SHP77 (cell line): Measurements from ENCODE around the gene SATB2.

Experiments
- DNase-seq, 2 experiments: peaks; one replicate each; lab custom pipeline; 2025; lab: John Stamatoyannopoulos, UW

SATB2 gene

DNA sequence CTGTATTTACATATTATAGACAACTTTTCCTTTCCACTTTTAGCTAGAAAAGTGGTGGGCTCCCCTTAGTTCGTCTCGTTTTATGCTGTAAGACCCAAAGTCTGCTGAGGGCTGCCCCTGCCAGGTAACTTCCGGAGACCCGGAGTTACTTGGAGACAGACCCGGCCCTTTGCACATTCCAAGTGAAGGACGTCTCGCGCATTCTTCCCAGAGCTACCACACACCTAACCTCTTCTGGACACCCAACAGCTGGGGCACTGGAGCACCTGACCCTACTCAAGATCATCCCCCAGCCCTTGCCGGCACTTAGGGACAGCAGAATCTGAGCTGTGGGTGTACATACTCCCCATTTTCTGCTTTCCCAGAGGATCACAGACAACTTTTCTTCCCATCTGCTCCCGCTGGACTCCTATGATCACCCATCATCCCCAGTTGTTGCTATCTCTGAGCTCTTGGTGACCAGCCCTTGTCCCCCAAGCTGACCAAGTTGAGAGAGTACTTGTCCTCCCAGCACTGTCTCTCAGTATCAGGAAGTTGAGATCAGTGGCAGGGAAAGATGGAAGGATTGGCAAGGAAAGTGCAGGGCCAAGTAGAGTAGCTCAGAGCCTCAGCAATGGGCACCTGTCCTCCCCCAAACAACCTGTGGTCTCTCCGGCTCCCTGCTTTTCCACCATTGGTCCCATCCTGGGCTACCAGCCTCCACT lies 8.4 kb upstream of the SATB2 start:
- no peak for DNase-seq

DNA sequence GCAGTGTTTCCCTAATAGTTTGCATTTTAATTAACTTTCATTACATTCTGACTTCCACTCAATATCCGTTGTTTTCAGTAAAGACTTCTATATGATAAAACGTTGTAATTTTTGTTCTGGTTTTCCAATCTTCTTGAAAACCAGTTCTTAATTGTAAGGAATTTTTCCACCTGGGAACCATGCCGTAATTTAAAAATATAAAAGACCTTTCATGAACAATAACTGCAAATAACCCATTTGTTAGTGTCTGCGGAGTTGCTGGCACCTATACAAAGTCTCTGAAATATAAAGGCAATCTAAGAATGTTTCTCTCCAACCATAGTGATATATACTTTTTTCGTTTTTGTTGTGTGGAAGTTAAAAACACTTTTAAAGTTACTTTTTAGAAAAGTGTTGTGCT lies 7.7 kb upstream of the SATB2 start:
- DNase-seq: no peak

DNA sequence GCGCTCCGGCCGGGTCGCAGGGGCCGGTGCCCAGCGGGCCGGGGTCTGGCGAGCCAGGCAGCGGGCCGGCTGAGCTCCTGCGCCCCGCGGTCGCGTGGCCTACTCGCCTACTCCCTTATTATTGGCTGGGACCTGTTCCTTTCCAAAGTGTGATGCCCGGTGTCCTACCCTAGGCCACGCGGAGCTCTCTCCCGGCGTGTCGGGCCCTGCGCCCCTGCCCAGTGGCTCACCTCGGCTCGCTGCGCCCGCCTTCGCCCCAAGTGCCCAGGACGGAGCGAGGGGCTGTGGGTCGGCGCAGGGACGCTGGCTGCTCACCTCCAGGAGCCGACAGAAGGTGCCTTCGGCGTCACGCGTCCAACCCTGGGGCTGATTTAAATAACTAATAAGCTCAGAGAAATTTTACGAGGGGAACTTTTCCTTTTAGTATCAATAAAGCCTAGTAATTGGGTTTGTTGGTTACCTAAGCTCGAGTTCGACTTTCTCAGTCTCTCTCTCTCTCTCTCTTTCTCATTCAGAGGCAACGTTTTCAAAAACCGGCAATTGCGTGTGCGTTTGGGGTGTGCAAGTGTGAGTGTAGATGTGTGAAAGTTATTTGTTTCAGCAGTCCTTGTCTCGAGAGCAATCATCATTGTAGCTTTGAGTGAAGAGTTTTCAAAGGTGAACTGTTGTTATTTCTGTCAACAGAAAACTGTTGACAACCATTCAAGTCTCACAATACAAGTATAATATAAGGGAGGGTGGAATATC lies 7.0 kb upstream of the SATB2 start:
- no peak for DNase-seq

DNA sequence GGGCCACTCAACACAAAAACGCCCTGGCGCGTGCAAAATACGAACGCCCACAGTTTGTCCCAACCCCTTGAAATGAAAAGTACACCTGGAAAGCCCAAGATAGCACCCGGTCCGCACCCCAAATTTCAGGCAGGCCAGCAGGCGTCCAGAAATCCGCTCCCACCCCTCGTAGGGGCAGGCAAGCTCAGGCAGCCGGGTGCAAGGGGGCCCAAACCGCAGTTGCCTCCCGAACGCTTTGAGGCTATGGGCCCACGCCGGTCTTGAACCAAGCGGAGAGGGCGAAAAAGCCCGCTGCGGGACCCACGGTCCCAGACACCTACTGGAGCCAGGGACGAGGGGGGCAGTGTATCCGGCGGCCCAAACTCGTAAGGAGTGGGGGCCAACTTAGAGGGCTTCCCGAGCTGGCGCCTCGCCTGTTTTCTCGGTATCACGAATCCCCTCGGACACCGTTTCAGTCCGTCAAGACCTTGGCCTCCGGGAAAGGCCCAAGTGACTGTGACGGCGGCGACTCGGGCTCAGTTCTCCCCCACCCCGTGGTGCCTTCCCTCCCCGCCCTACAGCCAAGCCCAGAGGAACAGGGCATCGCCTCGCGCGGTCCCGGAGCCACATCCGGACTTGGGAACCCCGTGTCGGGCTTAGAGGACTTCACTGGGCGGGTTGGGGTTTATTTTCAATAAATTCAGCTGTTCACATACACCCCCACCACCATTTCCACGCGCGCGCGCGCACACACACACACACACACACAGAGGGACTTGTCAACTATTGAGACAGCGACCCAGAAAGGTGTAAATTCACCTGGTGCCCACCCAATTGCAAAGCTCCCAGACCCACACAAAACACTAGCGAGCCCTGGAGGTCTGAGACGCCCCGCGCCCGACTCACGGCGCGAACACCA lies 6.2 kb upstream of the SATB2 start:
- no peak for DNase-seq

DNA sequence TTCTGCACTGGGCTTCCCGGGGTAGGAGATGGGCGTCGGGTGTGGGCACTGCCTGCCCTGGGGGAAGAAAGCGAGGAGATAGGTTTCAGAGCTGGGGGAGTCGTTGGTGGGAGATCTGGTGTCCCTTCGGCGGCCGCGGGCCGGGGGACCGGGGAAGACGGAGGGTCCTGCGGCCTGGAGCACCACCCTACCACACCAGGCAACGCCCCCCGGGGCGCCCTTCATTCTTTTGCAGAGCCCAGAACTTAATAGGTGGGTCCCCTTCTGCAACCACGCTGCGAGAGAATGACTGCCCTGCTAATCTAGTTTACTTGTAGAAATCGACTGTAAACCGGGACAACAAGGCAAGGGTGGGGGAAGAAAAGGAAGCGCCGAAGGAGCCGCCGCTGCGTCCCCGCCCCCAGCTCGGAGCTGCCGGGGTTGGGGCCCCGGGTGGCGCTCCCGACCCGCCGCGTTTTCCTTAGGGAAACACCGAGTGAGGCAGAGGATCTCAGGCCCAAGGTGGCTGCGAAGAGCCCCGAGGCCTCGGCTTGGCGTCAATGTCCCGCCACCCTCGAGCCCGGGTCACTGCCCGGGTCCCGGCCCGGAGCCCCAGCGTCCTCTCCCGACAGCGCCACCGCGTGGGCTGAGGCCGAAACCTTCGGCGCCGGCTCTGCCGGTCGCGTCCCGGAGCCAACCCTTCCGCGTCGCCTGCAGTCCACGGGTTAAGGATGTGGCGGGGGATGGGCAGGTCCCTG lies 5.4 kb upstream of the SATB2 start:
- DNase-seq: peak; percentile 17 to 41

DNA sequence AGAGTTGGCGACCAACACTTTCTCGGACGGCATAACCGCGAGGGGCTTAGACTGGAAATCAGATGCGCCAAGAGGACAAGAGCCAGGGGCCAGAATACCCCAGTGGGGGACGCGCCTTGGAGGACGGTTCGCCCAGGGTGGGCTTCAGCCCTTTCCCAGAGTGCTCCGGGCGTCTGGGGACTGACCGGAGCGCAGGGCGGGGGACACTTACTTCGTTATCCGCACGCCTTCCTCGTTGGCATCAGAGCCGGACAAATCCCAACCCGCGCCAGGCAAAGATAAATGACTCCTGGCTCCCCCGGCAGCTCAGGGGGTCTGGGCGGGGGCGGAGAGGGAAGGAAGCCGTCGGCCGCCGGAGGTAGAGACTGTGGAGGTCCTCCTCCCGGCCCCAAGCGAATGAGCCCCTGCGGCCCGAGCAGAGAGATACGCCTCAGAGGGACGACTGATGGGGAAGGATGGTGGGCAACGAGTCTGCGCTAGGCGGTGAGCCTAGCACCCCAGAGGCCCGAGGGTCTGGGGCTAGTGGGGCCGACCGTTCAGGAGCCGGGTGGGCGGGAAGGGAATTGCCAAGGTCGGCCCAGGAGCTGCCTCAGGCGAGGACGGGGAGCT lies 4.7 kb upstream of the SATB2 start:
- DNase-seq: no peak

DNA sequence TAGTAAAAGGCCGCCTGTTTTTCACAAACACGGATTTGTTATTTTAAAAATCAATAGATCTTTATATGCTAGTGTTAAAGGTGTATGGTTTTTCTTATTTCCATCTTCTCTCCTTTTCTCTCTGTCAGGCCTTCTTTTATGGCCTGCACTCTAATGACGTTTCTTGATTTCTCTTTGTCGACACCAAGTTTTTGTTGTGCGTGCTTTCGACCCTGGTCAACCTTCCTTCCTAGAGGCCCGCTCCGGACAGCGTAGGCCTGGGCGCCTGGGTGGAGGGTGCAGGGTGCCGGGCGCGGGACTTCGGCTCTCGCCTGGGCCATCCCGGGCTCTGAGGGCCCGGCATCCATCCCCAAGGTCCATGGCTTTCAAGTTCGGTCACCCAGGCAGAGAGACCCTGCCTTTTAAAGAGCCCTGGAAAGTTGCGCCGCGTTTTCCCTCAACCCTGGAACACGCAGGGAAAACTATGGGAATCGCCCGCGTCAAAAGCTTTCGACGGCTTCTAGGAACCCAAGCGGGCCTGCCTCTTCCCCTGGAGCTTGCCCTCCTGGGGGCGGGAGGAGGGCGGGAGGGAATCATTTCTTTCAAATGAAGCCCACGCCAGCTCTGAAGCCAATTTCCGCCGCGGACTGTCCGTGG lies 4.1 kb upstream of the SATB2 start:
- DNase-seq: no peak

DNA sequence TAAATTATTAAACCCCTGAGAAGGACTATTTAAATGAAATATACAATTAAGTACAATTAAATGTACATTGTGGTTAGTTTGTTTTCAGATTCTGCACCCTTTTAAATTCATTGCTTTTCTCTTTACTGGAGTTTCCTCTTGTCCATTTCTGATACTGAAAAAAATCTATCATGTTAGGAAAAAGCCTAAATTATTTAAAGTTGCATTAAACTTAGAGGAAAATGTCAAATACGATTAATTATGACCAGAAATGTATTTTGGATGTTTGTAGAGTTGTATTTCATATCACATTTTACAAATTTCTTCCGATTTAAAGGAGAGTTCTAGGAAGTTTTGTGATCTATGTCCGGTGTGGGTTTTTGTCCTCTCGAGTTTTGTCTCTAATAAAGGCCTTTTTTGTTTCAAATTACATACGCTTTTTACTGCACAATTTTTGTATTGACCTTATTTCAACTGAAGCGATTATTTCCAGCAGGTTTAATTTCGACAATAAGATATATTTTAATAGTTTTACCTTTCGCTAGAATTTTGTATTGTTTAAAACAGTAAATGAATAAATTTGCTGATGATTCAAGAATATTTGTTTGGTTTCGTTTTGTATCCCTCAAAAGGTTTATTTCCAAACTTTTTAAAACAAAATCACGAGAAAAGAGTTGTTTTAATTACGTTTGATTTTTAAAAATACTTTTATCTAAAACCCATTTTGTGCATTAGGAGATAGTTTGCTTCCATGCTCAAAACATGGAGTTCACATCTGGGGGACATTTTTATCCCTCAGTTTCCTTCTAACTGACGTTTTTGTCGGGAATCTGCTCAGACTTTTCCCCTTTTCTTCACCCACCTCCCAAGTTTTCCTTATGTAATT lies 3.3 kb upstream of the SATB2 start:
- DNase-seq: no peak

DNA sequence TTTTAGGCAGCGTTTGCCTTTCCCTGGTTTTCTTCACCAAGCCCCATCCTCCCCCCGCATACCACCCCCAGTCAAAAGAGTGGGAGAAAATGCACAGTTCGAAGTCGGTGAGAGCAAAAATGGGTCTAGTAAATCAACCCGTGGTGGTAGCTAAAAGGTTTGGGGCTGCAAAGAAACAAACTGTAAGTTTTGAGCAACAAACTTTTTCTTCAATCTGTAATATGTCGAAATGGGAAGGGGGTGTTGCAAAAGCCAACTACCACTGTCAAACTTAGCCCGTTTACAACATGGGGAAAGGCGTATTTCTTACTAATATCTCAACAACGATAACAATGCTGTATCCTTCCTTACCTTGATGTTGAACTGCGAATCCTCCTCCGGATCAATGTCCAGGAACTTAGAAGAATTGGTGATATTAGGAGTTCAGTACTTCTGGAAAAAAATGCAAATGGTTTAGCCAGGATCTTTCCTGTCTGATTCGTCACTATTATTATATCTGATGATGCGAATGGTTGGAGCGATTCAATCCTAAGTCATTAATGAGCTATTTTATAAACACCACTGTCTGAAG lies 2.4 kb upstream of the SATB2 start:
- DNase-seq: no peak

DNA sequence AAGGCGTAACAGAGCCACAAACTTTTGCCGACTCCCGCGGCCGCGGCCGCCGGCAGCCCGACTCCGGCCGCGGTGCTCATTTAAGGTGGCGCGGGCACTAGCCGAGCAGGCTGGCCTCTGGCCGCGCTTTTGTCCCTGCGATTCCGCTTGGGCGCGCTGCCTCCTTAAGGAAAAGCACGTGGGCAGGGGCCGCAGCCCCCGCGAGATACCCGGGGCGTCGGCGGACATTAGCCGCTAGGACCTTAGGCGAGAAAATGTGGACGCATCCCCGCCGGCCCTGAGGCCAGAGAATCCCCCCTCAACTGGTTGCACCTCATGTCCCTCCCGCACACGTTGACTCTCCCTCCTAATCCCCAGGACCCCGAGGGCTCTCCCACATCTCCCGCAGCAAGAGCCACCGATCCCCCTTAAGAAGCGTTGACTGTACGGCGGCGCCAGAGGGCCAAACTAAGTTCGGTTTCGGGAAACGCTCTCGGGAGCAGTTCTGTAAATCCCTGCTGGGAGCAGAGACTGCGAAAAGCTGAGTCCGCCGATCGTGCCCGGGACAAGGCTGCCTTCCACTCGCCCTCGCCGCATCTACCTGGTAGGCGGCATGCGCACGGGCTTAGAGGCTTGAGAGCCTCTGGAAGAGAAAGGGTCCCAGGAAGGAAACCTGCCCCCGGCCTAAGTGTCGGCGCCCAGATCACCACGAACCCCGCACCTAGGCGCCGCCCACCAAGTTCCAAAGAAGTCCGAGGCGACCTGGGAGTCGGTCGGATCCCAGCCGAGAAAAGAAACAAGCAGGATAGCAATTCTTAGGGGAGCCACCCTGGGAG lies 1.8 kb upstream of the SATB2 start:
- DNase-seq: peak; percentile 86 to 93

DNA sequence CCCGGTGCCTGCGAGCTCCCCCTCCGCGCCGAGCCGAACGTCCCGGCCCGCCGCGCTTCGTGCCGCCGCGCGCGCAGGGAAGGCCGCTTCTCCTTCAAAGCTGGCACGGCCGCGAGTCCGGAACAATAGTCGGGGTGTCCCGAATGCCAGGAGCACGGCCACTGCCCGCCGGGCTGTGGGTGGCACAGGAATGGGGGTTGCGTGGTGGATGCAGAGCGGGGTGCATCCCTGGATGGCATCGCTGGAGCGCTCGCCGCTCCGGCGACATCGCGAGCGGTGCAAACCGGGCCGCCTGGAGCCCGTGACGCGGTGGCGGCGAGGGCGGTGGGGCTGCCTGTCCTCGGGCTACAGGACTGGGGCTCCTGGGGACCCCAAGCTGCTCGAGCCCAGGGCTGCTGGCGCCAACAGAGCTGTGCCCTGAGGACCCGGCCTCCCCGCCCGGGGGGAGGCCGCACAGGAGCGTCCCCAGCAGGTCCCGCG lies 1.1 kb upstream of the SATB2 start:
- DNase-seq: no peak

DNA sequence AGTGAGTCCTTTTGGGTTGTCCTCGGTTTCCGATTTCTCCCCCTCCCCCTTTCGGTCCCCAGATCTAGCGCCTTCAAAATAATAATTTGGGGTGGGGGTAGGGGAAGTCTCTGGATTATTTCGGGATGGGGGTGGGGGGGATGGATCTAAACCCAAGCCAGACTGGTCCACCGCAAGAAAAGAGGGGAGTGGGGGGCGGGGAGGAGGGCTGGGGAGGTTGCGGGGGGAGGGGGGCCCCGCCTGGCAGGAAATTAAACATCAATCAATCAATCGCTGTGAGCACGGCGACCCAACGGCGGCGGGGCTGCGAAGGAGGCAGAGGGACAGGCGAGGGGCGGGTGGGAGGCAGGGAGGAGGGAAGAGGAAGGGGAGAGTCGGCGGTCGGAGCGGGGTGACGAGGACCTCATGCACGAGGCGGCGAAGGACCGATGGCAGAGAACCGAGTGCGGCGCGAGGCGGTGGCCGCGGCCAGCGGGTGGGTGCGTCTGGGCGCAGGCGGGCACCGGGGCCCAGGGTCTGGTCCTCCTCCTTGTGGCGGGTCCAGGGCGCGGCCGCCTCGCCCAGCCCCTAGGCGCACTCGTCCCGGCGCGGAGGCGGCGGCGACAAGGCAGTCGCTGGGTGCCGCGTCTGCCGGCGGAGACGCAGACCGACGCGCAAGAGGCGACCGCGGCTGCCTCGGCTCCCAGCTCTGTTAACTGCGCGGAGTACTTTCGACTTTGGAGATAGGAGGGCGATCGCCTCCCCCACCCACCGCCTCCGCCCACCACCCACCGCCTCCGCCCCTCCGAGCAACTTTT lies 468 bp upstream of the SATB2 start:
- peak; percentile 42 to 56 for DNase-seq

DNA sequence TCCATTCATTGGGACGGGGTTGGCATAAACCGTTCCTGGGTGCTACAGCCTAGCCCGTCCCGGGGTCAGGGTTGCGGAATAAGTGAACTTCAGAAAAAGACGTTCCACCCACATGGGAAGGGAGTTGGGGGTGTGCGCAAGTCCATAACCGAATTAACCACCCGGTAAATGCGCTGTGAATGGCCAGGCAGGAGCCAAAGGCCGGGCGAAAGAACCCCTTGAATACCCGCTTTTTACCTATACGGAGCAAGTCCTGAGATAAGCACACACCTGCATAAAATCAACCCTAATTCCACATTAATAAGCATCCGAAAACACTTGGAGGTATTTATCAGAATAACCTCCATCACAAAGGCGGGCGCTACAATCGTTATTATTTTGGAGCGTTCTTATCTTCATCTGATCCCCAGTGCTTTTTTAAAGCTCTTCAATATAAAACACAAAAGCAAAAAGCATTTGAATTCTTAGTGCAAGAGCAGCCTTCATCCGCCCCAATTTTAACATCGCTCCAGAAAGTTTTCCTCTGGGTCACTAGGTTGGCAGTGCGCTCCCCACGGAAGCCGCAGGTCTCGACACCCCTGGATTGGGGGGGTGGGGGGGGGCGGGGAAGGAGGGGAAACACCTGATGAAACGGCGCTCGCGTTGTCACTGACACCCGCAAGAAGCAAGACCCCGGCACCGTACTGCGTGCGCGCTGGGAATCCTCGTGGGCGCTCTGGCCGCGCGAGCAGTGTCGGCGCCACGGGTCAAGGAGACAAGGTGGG lies 1.2 kb downstream of the SATB2 start:
- DNase-seq: no peak

DNA sequence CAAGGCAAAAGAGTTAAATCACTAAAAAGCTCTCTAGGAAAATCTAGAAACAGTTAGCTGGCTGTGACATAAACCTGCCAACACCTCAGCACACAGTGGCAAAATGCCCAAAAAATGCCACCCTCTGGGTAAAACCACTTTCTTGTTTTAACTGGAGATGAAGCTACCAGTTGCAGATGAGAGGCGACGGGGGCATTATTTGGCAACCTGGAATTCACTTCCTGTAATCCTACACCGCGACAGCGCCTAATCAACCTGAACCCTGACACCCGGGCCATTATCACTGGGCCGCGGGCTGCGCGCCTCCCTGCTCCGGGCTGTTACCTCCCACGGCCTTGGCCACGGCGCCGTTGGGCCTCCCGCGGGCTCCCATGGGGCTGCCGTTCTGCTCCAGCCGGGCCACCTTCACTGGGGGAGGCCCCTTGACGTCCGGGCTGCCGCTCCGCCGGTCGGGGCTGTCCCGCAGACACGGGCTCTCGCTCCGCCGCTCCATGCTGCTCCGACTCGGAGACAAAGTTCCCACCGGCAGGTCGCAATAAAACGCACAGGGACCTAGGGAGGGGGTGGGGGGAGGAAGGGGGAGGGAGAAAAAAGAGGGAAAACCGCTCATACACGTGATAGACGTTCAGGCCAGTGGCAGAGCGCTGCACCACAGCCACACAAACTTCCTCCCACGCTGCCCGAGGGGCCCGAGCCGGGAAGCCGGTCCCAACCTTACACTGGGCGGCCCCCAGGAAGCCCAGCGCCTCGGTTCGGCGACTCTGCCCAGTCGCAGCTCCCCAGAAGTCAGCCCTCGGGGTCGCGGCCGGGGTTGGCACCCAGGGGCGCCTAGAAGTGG lies 2.0 kb downstream of the SATB2 start:
- peak; percentile 65 to 76 for DNase-seq

DNA sequence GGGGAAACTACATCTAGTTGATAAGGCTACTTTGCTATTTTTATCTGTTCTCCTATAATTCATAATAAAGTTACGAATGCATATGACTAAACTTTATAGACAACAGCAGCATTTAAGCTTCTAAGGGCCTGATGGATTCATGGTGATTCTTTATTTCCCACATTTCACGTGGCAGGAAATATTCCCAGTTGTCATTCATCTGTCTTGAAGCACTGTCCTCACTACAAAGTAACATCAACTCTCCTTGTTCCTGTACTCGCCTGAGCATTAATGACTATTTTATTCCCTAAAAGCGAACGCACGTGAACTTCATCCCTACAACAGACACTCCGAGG lies 2.6 kb downstream of the SATB2 start:
- DNase-seq: no peak

DNA sequence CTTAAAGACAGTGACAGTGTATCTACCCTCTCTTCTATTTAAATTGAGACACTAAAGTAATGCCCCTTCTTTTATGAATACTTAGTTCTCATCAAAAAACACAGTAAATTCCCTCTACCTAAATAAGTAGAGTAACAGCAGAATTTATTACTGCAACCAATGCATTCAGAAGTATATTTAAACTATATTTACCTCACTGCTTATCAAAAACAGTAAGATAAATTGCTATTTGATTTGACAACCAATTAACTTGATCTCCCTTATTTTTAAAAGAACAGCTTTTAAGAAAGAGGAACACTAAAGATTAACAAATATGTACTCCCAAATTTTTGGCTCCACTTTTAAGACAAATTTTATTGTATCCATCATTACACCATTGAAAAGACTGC lies 4.8 kb downstream of the SATB2 start:
- no peak for DNase-seq
